ENCODE data around the gene BCL7C.
"Not testable (repeated sequence)": the region's sequence is repeated elsewhere in the genome, so short reads cannot be mapped to it uniquely, and the experiment has no call there.

The BCL7C gene

GRCh38 chr16:30893744-30894539, at the start of gene BCL7C:
Gene BCL7C (minus strand): TSS chr16:30894077. CDS start chr16:30893944, 133 bp downstream.
- FAIRE-seq = no peak

GRCh38 chr16:30942426-30942806, 48.5 kb upstream of the BCL7C start:
- FAIRE-seq = no peak

DNA sequence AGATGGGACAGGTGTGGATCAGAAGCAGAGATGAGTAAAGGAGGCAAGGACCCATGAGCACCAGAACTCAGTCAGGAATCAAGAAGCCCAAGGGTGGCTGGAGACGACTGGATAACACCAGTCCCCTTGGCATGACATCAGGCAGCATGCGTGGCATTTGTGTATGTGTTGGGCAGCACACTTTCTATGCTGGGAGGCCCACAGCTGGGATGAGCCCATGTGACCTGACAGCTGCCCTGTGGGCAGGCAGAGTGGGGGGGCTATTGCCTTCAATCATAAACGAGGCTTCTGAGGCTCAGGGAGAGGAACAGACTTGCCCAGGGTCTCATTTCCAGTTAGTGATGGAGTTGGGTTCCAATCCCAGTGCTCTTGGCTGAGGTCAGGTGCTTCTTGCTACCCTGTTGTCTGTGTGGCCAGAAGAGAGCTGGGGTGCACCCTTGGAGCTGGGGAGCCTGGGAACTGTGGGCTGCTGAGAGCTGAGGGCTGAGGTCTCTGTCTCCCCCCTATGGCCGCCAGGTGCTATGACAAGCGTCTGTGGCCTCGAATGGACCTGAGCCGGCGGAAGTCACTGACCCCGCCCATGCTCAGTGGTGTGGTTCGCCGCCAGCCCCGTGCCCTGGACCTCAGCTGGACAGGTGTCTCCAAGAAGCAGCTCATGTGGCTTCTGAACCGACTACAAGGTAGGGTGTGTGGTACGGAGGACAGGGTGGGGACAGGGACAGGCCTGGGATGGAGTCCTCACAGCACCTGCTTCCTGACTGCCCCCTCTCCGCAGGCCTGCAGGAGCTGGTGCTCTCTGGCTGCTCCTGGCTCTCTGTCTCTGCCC, 47.9 kb upstream of the BCL7C start:
- FAIRE-seq = no peak

GRCh38 chr16:30939571-30939970, 45.7 kb upstream of the BCL7C start:
- FAIRE-seq = not testable (repeated sequence)

- FAIRE-seq = no peak
Observed at GRCh38 chr16:30937692-30938091, 43.8 kb upstream of the BCL7C start.

DNA sequence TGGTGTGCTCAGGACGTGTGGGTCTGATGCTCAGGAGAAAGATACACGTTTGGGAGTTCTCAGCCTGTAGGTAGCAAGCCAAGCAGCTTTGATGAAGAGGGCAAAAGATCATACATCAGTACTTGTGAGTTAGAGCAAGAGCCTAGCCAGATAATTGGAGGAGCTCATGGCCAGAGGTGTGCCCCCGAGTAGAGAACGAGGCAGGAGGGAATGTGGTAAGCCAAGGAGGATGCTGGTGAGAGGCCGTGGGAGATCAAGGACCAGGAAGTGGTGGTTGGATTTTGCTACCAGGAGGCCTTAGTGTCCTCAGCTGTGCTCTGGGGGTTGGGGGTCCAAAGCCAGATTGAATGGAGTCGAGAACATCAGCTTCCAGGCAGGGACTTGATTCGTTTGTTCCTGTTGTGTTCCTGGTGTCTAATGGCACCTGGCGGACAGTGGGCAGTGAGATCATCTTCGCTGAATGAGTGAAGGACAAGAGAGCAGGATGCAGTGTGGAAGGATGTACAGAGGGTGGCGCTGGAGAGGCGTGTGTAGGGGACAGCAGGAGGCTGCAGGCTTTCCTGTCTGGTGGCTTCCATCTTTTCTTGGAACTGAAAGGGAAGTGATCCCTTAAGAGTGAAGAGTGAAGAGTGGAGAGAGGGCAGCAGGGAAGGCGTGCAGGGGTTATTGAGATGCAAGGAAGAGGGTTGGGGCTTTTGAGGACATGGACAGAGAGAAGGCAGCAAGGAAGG, 41.1 kb upstream of the BCL7C start:
- FAIRE-seq = no peak

DNA sequence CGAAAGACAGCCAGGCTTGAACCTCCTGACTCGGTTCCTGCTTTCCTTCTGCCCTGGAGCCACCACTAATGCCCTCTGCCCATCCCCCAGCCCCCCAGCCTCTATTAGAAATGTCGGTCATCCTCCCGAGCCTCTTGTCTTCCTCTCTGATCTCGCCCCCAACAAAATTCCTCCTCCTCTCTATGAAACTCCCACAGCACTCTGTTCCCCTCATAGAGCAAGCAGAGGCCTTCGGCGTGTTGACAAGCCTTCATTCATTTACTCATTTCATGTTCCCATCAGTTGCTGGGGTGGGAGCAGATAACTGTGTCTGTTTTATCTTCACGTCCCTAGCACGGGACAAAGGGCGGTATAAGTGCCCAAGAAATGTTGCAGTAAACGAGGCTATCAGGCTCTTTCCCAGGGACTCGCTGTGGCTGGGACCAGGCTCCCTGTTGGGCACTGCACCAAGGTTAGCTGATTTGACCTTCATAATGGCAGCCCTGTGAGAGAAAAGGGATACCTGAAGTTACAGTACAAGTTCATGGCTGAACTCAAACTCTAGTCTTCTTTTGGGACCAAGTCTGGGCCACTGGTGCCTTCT, 37.3 kb upstream of the BCL7C start:
- FAIRE-seq = no peak

- FAIRE-seq = no peak
Observed at GRCh38 chr16:30930160-30930571, 36.3 kb upstream of the BCL7C start.

GRCh38 chr16:30929167-30929566, 35.3 kb upstream of the BCL7C start:
- no peak for FAIRE-seq

DNA sequence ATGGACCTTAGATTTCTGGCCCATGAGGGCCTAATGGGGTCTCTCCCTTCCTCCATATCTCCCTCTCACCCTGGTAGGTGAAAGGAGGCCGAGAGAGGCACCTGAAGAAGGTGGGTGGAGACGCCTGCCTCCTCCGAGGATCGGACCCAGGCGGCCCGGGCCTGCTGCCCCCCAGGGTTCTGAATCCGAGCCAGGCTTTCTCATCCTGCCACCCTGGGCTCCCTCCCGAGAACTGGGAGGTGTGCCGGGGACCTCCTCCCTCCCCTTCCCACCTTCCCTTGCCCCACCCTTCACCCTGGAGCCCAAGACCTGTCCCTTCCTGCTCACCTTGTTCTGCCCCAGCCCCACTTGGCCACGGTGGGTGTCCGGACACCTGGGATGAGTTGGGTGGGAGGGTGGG, 34.5 kb upstream of the BCL7C start:
- no peak for FAIRE-seq

GRCh38 chr16:30927789-30928378, 34.0 kb upstream of the BCL7C start:
- no peak for FAIRE-seq

GRCh38 chr16:30926937-30927788, 33.3 kb upstream of the BCL7C start:
- FAIRE-seq = no peak

GRCh38 chr16:30925995-30926811, 32.3 kb upstream of the BCL7C start:
- FAIRE-seq = no peak

DNA sequence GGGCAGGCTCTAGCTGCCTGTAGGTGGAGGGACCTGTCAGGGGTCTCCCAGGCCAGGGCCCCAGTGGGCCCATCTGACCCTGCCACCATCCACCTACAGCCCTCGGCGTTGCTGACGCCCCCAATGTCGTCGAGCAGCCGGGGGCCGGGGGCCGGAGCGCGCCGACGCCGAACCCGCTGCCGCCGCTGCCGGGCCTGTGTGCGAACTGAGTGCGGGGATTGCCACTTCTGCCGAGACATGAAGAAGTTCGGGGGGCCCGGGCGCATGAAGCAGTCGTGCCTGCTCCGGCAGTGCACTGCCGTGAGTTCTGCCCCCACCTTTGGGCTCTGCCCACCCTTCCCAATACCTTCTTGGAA, 31.7 kb upstream of the BCL7C start:
- no peak for FAIRE-seq

DNA sequence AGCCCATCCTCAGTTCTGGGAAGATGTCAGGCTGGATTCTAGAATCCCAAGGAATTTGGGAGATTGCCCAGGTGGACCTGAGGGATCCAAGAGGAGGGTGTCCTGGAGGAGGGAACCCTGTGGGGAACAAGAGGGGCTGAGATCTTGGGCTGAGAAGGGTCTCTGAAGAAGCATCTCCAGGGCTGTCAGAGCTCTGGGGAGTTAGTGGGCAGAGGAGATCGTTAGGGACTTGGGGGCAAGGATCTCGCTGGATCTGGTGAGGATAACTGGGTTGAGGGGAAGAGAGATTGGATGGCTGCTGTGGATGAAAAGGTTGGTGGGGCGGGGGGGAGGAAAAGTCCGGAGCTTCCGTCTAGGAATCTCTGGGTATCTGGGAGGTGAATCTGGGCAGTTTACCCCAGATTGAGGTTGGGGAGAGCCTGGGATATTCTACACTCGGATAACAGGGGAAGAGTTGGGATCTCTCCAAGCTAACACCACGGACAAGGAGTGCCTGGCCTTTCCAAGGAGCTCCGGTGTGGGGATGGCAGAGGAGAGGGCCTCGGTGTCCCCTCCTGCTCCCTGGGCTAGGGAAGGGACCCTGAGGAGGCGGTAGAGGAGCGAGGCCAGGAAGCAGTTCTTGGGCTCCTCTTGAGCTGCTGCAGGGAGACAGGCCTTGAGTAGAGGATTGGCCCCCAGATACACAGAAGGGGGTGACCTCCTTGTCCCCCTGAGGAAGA, 31.2 kb upstream of the BCL7C start:
- no peak for FAIRE-seq

GRCh38 chr16:30924076-30924912, 30.4 kb upstream of the BCL7C start:
- FAIRE-seq = no peak

GRCh38 chr16:30923554-30924075, 29.7 kb upstream of the BCL7C start, which contains the start of gene FBXL19:
Gene FBXL19 (plus strand): TSS chr16:30923572. CDS start chr16:30925755, 2,183 bp downstream.
- FAIRE-seq = no peak

DNA sequence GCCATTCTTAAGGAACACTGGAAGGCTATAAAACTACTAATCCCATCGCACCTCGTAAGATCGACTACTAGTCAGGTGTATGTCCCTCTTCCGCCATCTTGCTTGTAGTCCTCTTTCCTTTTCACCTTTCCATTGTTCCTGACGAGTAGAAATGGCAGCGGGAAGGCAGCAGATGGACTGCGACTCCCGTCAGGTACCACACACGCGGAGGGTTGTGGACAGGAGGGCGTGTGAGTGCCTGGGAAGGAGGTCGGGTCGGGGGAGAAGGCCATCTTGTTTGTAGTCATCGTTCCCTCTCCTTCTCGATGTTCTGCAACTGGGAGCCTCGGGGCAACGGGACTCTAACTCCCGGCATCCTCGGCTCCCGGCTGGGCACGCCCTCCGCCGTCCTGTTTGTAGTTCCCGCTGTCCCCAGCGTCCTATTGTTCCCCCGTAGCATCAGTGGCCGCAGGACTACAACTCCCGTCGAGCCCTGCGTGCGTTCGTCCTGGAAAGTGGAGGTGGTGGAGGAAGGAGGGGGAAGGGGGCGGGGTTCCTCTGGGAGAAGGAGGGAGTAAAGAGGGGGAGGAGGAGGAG, 29.2 kb upstream of the BCL7C start:
- FAIRE-seq = no peak
